ENCODE measurements around the gene VPS37B. TPM values are rescaled to one million over a fixed set of nuclear protein-coding genes. Genes with fewer than 3 reads are reported as not detected.

VPS37B gene
- total RNA-seq, 4 donors from 2014 or later = 49.5 to 92.8 (median 58.4) TPM

DNA sequence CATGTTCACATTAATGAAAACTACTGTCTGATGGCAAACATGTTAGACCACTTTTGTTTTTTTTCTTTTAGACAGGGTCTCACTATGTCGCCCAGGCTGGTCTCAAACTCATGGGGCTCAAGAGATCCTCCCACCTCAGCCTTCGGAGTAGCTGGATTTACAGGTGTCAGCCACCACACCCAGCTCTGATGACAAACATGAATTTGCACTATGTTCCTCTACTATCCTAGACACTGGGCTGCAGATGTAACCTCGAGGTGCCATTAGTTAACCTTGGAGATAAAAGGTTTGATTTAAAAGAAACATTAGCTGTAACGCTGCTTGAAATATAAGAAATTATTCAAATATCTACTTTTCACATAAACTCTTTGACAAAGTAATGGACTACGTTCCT lies 8.1 kb downstream of the VPS37B start:
- Histone ChIP-seq H3K4me1 (peaks cover 0 to 85% (median 32%) of the 10 kb centered on the region in 4 donors), H3K27me3 (no peaks in the 10 kb centered on the region), H3K4me3 (peak overlapping the region; percentile 4 to 38 (median 24)), H3K36me3 (no peaks in the 10 kb centered on the region), H3K27ac (peak overlapping the region; percentile 74 to 94 (median 85)), H3K9me3 (no peaks in the 10 kb centered on the region)
- DNase-seq = peak in 1 of 3 donors; percentile 66
- TF ChIP-seq POLR2A (IDR thresholded peaks at IDR 0.05) = no peak
- TF ChIP-seq, protein P1, sequence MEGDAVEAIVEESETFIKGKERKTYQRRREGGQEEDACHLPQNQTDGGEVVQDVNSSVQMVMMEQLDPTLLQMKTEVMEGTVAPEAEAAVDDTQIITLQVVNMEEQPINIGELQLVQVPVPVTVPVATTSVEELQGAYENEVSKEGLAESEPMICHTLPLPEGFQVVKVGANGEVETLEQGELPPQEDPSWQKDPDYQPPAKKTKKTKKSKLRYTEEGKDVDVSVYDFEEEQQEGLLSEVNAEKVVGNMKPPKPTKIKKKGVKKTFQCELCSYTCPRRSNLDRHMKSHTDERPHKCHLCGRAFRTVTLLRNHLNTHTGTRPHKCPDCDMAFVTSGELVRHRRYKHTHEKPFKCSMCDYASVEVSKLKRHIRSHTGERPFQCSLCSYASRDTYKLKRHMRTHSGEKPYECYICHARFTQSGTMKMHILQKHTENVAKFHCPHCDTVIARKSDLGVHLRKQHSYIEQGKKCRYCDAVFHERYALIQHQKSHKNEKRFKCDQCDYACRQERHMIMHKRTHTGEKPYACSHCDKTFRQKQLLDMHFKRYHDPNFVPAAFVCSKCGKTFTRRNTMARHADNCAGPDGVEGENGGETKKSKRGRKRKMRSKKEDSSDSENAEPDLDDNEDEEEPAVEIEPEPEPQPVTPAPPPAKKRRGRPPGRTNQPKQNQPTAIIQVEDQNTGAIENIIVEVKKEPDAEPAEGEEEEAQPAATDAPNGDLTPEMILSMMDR (IDR thresholded peaks at IDR 0.05) = no peak

DNA sequence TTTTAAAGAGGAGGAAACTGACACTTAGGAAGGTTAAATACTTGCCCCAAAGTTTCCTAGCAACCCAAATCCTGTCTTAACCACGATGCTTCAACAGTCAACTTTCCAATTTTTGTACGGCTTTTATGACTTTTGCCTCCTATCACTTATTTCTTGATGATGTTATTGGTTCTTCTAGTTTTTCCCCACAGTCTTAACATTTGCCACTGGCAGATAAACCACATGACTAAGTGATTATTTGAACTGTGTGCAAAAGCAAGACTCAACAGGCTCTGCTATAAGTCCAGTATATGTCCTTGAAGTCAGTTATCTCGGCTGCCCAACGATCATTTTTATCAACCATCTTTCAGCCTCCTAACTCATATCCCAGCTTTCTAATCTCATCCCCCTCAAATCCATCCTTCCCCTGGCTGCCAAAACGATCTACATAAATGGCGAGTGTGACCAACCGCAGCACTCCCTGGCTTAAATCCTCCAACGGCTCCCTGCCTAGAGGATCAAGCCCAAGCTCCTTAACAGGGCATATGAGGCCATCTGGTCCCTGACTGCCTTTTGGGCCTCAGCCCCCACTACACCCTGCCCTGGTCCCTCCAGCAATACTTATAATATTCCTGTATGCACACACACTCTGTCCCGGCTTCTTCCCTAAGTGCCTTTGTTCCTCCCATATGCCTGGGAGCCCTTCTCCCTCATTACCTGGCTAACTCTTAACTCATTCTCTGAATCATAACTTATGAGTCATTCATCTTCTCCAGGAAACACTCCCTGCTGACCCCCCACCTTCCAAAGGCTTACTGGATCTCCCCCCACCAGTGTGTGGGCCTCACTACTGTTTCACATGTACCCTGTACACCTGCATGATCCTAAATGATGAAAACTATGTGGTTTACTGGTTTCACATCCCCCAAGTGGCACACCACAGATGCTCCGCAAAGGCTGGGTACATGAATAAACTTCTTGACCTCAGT lies 8.8 kb downstream of the VPS37B start:
- peak in 2 of 3 donors; percentile 80 to 83 for DNase-seq
- Histone ChIP-seq H3K9me3 (no peaks in the 10 kb centered on the region), H3K36me3 (no peaks in the 10 kb centered on the region), H3K27ac (peak overlapping the region; percentile 74 to 94 (median 85)), H3K4me3 (peak overlapping the region in 1 of 4 donors; percentile 9), H3K4me1 (peaks cover 0 to 80% (median 30%) of the 10 kb centered on the region in 4 donors), H3K27me3 (no peaks in the 10 kb centered on the region)
- TF ChIP-seq POLR2A (IDR thresholded peaks at IDR 0.05) = peak in 1 of 2 donors; percentile 32
- TF ChIP-seq, protein P1 (IDR thresholded peaks at IDR 0.05) = no peak

DNA sequence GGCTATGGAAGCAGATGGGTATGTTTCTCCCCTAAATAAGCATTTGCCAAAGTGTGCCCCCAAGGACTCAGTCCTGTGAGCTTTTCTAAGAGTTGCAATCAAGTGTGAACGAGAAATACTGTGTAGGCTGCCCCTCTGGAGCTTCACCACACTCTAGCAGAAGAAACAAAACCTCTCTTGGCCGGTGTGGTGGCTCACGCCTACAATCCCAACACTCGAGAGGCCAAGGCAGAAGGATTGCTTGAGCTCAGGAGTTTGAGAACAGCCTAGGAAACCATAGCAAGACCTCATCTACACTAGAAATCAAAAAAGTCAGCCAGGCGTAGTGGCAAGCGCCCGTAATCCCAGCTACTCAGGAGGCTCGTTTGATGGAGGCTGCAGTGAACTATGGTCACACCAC lies 9.8 kb downstream of the VPS37B start:
- H3K36me3 ChIP-seq = no peaks in the 10 kb centered on the region
- no peak overlapping the region for H3K4me3 ChIP-seq
- no peaks in the 10 kb centered on the region for H3K9me3 ChIP-seq
- H3K4me1 ChIP-seq = peaks cover 0 to 80% (median 30%) of the 10 kb centered on the region in 4 donors
- H3K27me3 ChIP-seq = no peaks in the 10 kb centered on the region
- H3K27ac ChIP-seq = peak overlapping the region in 3 of 4 donors; percentile 1 to 94 (median 88)
- TF ChIP-seq, protein P1 (IDR thresholded peaks at IDR 0.05) = no peak
- no peak for TF ChIP-seq POLR2A (IDR thresholded peaks at IDR 0.05)
- DNase-seq = no peak

DNA sequence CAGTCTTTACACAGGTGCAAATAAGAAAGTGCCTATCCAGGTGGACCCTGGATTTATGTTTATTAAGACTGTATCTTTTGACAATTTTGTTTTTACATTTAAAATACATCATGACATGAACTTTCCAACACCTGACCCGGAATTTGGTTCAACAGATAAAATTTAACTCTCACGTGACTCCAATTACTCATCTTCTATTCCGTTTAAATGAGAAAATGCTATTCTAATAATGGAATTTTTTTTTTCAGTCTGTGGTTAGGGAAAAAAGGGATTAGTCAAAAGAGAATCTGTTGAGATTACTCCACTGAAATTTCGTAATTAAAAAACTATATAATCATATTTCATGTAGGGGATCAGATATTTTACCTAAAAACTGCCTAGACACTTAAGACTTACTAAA lies 11.1 kb downstream of the VPS37B start:
- TF ChIP-seq, protein P1 (IDR thresholded peaks at IDR 0.05) = no peak
- TF ChIP-seq POLR2A (IDR thresholded peaks at IDR 0.05) = no peak
- Histone ChIP-seq H3K9me3 (no peaks in the 10 kb centered on the region), H3K27ac (no peak overlapping the region), H3K4me1 (peaks cover 0 to 78% (median 30%) of the 10 kb centered on the region in 4 donors), H3K27me3 (no peaks in the 10 kb centered on the region), H3K4me3 (no peak overlapping the region), H3K36me3 (no peaks in the 10 kb centered on the region)
- DNase-seq = no peak

DNA sequence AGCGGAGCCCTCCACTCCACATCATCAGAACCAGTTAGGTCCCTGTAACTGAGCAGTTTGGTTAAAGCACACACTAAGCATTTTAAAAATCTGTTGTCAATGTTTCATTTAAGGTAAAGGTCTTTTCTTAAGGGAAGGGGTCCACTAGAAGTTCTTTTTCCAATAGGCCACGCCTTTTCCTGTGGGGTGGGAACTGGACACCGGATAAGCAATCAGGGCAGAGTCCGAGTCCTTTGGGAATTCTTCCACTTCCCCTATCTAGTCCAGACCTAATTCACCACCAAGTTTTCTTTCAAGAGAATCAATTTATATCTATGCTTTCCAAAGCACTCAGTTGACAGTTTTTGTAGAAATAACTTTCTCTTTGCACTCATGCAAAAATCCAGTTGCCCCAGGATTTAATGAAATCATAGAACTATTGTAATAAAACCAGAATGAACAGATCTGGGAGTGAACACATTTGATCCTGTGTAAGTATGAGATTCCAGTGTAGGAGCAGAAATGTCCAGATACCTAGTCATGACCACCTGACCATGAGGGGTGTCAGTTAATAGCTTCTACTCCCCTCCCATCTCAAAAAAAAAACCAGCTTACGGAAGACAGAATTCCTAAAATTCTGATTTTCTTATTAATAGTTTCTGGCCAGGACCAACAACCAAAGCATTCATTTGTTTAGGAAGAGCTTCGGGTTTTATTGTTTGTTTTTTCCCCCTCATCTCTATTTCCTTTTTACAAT lies 11.7 kb downstream of the VPS37B start:
- H3K4me3 ChIP-seq = no peak overlapping the region
- no peaks in the 10 kb centered on the region for H3K9me3 ChIP-seq
- peak overlapping the region in 2 of 4 donors; percentile 2 to 48 for H3K27ac ChIP-seq
- TF ChIP-seq POLR2A (IDR thresholded peaks at IDR 0.05) = no peak
- TF ChIP-seq, protein P1 (IDR thresholded peaks at IDR 0.05) = no peak
- H3K4me1 ChIP-seq = peaks cover 0 to 78% (median 26%) of the 10 kb centered on the region in 4 donors
- no peaks in the 10 kb centered on the region for H3K27me3 ChIP-seq
- DNase-seq = no peak
- no peaks in the 10 kb centered on the region for H3K36me3 ChIP-seq
